ENCODE measurements around the gene CIDEC.

GRCh38 chr3:9902372-9903237 lies 22.6 kb upstream of the CIDEC start, which contains the start of gene IL17RE:
- TF ChIP-seq CTCF (conservative IDR thresholded peaks at IDR 0.05; ENCODE audit: low read length): no peak
- TF ChIP-seq EZH2phosphoT487 (IDR thresholded peaks at IDR 0.05; ENCODE audit: borderline replicate concordance): no peak

Data from Loucy (cell line).